ENCODE data around the gene SCARB1. TPM values are rescaled to one million over a fixed set of nuclear protein-coding genes. Genes with fewer than 3 reads are reported as not detected.
A peak's percentile ranks its signal among the peaks of the same experiment; 100 is the strongest.

Gene SCARB1
- total and polyA plus RNA-seq, 2 experiments from 2014 or later = 31.0 to 62.5 TPM

DNA sequence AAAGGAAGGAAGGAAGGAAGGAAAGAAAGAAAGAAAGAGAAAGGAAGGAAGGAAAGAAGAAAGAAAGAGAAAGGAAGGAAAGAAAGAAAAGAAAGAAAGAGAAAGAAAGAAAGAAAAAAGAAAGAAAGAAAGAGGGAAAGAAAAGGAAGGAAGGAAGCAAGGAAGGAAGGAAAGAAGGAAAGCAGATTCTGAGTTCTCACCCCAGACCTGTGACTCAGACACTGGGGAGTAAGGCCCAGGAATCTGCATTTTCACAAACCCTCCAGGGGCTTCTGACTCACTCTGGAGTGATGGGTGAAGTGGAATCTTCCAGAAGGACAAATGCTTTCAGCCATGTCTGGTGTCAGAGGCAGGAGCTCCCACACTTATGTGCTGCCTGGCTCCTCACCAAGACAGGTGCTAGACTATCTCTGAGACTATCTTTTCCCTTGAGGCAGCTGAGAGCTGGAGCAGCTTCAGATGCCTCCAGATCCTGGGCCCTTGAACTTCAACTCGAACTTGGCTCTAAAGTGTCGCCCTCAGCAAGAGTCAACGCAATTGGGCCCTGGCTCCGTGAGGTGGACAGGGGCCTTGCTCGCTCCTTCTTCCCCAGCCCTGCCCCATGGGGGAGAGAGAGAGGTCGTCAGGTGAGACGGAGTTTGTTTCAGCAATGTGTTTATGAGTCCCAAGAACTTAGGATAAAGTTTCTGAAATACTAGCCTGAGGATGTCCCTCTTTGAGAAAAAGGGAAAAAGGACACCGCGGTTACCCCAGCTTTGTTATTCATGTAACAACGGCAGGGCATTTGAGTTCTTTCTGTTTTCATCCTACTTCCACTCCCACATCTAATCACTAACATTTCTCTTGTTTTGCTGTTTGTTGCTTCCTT lies 19.8 kb upstream of the SCARB1 start:
- no peaks in the 10 kb centered on the region for H3K36me3 ChIP-seq (ENCODE audit: insufficient read depth)
- H3K4me1 Mint-ChIP-seq = peaks cover 26% of the 10 kb centered on the region
- 0 out of 2 replicates have a peak overlapping the region, but pooled peaks have one; percentile 20 for H3K4me3 ChIP-seq
- peak overlapping the region; percentile 78 for H2AFZ ChIP-seq
- no peaks in the 10 kb centered on the region for H4K20me1 ChIP-seq (replicated peaks; ENCODE audit: insufficient read depth)
- no peaks in the 10 kb centered on the region for H3K79me2 ChIP-seq (replicated peaks; ENCODE audit: insufficient read depth)
- TF ChIP-seq ZNF114 (CRISPR knock-in tag; IDR thresholded peaks at IDR 0.05) (no peak), REST (IDR thresholded peaks at IDR 0.05; ENCODE audit: unreplicated experiment) (no peak), EZH2phosphoT487 (IDR thresholded peaks at IDR 0.05; ENCODE audit: unreplicated experiment) (no peak), JUNB (IDR thresholded peaks at IDR 0.05; ENCODE audit: unreplicated experiment) (no peak), STAT1 (IDR thresholded peaks at IDR 0.05; ENCODE audit: unreplicated experiment) (no peak), NANOG (IDR thresholded peaks at IDR 0.05; ENCODE audit: borderline replicate concordance) (no peak), ZNF331 (CRISPR knock-in tag; IDR thresholded peaks at IDR 0.05; ENCODE audit: low read depth) (no peak), CREB1 (CRISPR knock-in tag; IDR thresholded peaks at IDR 0.05; ENCODE audit: low read depth) (no peak), POLR2AphosphoS5 (IDR thresholded peaks at IDR 0.05; ENCODE audit: low read depth) (no peak), EZH2 (IDR thresholded peaks at IDR 0.05; ENCODE audit: low read depth, unreplicated experiment) (no peak)
- TF ChIP-seq, protein P1, sequence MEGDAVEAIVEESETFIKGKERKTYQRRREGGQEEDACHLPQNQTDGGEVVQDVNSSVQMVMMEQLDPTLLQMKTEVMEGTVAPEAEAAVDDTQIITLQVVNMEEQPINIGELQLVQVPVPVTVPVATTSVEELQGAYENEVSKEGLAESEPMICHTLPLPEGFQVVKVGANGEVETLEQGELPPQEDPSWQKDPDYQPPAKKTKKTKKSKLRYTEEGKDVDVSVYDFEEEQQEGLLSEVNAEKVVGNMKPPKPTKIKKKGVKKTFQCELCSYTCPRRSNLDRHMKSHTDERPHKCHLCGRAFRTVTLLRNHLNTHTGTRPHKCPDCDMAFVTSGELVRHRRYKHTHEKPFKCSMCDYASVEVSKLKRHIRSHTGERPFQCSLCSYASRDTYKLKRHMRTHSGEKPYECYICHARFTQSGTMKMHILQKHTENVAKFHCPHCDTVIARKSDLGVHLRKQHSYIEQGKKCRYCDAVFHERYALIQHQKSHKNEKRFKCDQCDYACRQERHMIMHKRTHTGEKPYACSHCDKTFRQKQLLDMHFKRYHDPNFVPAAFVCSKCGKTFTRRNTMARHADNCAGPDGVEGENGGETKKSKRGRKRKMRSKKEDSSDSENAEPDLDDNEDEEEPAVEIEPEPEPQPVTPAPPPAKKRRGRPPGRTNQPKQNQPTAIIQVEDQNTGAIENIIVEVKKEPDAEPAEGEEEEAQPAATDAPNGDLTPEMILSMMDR (conservative IDR thresholded peaks at IDR 0.05; ENCODE audit: low read depth in 2 of 2) = no peak
- TF ChIP-seq, protein P2, sequence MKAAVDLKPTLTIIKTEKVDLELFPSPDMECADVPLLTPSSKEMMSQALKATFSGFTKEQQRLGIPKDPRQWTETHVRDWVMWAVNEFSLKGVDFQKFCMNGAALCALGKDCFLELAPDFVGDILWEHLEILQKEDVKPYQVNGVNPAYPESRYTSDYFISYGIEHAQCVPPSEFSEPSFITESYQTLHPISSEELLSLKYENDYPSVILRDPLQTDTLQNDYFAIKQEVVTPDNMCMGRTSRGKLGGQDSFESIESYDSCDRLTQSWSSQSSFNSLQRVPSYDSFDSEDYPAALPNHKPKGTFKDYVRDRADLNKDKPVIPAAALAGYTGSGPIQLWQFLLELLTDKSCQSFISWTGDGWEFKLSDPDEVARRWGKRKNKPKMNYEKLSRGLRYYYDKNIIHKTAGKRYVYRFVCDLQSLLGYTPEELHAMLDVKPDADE (IDR thresholded peaks at IDR 0.05) = no peak
- TF ChIP-seq, protein P3, sequence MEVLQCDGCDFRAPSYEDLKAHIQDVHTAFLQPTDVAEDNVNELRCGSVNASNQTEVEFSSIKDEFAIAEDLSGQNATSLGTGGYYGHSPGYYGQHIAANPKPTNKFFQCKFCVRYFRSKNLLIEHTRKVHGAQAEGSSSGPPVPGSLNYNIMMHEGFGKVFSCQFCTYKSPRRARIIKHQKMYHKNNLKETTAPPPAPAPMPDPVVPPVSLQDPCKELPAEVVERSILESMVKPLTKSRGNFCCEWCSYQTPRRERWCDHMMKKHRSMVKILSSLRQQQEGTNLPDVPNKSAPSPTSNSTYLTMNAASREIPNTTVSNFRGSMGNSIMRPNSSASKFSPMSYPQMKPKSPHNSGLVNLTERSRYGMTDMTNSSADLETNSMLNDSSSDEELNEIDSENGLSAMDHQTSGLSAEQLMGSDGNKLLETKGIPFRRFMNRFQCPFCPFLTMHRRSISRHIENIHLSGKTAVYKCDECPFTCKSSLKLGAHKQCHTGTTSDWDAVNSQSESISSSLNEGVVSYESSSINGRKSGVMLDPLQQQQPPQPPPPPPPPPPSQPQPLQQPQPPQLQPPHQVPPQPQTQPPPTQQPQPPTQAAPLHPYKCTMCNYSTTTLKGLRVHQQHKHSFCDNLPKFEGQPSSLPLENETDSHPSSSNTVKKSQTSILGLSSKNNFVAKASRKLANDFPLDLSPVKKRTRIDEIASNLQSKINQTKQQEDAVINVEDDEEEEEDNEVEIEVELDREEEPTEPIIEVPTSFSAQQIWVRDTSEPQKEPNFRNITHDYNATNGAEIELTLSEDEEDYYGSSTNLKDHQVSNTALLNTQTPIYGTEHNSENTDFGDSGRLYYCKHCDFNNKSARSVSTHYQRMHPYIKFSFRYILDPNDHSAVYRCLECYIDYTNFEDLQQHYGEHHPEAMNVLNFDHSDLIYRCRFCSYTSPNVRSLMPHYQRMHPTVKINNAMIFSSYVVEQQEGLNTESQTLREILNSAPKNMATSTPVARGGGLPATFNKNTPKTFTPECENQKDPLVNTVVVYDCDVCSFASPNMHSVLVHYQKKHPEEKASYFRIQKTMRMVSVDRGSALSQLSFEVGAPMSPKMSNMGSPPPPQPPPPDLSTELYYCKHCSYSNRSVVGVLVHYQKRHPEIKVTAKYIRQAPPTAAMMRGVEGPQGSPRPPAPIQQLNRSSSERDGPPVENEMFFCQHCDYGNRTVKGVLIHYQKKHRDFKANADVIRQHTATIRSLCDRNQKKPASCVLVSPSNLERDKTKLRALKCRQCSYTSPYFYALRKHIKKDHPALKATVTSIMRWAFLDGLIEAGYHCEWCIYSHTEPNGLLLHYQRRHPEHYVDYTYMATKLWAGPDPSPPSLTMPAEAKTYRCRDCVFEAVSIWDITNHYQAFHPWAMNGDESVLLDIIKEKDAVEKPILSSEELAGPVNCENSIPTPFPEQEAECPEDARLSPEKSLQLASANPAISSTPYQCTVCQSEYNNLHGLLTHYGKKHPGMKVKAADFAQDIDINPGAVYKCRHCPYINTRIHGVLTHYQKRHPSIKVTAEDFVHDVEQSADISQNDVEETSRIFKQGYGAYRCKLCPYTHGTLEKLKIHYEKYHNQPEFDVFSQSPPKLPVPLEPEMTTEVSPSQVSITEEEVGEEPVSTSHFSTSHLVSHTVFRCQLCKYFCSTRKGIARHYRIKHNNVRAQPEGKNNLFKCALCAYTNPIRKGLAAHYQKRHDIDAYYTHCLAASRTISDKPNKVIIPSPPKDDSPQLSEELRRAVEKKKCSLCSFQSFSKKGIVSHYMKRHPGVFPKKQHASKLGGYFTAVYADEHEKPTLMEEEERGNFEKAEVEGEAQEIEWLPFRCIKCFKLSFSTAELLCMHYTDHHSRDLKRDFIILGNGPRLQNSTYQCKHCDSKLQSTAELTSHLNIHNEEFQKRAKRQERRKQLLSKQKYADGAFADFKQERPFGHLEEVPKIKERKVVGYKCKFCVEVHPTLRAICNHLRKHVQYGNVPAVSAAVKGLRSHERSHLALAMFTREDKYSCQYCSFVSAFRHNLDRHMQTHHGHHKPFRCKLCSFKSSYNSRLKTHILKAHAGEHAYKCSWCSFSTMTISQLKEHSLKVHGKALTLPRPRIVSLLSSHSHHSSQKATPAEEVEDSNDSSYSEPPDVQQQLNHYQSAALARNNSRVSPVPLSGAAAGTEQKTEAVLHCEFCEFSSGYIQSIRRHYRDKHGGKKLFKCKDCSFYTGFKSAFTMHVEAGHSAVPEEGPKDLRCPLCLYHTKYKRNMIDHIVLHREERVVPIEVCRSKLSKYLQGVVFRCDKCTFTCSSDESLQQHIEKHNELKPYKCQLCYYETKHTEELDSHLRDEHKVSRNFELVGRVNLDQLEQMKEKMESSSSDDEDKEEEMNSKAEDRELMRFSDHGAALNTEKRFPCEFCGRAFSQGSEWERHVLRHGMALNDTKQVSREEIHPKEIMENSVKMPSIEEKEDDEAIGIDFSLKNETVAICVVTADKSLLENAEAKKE (CRISPR knock-in tag; IDR thresholded peaks at IDR 0.05) = no peak
- peak overlapping the region; percentile 23; the same call in 1 of the 2 replicates for H3K27ac ChIP-seq (ENCODE audit: low read depth)
- no peak overlapping the region for H3K27ac Mint-ChIP-seq
- ATAC-seq (no peak; the same call in 2 of the 3 replicates), DNase-seq (ENCODE audit: low spot score) (peak; percentile 37)
- no peaks in the 10 kb centered on the region for H3K9me3 Mint-ChIP-seq
- H3K27me3 Mint-ChIP-seq (ENCODE audit: insufficient read depth, low read depth, poor library complexity) = peaks cover 4% of the 10 kb centered on the region
- H3K9me2 ChIP-seq (ENCODE audit: insufficient read depth) = no peaks in the 10 kb centered on the region
- H3K36me3 Mint-ChIP-seq (ENCODE audit: low read depth) = no peaks in the 10 kb centered on the region
- H3F3A ChIP-seq (replicated peaks; ENCODE audit: low read depth) = 0 out of 2 replicates have a peak, but pooled peaks cover 4% of the 10 kb centered on the region
- H3K4me2 ChIP-seq = peak overlapping the region; percentile 67
- no peaks in the 10 kb centered on the region for H3K27me3 ChIP-seq (ENCODE audit: insufficient read depth)
- peaks cover 28% of the 10 kb centered on the region for H3K4me1 ChIP-seq (ENCODE audit: insufficient read depth)
- H3K4me3 Mint-ChIP-seq = no peak overlapping the region

Data from GM23338 (cell line).